OCI-LY7 (cell line): ENCODE measurements around the gene SPSB1.

Experiments
- EZH2phosphoT487 ChIP-seq: fragments of 200-600 bp; sonication (generic); IDR thresholded peaks from 2 replicates; pipeline ENCODE4 v1.6.1; 2018; ENCODE audit warnings: low read depth, borderline replicate concordance, mild to moderate bottlenecking, mixed run types, antibody characterized with exemption, low read length, moderate library complexity, mixed read lengths
- TF ChIP-seq, protein P1 (sequence below): fragments of 200-600 bp; sonication (generic); conservative IDR thresholded peaks from 2 replicates; pipeline ENCODE4 v1.5.1; 2014; ENCODE audit warnings: mild to moderate bottlenecking, antibody characterized with exemption, low read length, moderate library complexity, mixed read lengths

DNA sequence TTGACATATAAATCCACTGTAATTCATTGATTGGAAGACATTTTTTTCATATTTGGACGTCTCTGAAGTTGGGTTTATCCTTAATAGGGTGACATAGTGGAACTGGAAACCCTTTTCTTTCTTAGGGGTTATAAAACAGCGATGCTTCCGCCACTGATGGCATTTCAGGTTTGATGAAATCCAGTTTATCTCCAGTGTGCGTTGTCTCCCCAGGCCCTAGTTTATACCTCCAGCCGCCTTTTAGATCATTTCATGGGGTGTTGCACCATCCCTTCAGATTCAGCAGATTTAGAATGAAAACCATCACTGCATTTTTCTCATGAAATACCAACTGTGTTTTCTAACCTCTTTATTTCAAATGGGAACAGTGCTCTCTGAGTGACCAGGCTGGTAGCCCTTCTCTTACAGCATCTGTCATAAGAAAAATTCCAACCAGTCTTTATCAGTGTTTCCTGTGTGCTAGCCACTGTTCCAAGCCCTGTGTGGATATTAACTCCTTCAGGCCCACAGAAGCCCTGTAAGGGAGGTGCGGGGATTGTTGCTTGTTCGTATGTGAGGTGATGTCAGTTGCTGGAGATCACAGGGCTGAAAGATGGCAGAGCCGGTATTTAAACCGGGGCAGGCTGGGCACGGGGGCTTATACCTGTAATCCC, 39.1 kb upstream of the SPSB1 start:
- TF ChIP-seq, protein P1, sequence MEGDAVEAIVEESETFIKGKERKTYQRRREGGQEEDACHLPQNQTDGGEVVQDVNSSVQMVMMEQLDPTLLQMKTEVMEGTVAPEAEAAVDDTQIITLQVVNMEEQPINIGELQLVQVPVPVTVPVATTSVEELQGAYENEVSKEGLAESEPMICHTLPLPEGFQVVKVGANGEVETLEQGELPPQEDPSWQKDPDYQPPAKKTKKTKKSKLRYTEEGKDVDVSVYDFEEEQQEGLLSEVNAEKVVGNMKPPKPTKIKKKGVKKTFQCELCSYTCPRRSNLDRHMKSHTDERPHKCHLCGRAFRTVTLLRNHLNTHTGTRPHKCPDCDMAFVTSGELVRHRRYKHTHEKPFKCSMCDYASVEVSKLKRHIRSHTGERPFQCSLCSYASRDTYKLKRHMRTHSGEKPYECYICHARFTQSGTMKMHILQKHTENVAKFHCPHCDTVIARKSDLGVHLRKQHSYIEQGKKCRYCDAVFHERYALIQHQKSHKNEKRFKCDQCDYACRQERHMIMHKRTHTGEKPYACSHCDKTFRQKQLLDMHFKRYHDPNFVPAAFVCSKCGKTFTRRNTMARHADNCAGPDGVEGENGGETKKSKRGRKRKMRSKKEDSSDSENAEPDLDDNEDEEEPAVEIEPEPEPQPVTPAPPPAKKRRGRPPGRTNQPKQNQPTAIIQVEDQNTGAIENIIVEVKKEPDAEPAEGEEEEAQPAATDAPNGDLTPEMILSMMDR, result no peak
- no peak for TF ChIP-seq EZH2phosphoT487
